Esophagus squamous epithelium (tissue), 5 donors: ENCODE measurements around the gene CARD11. TPM values are rescaled to one million over a fixed set of nuclear protein-coding genes. Genes with fewer than 3 reads are reported as not detected.

Source experiments
- DNase-seq: peaks from one replicate; lab custom pipeline; 2025; lab: John Stamatoyannopoulos, UW
- H3K27ac ChIP-seq, 4 donors: fragments of 200-600 bp; sonication (generic); one replicate each; pipeline ENCODE4 v1.5.1; 2016 to 2019; ENCODE audit warnings: mild to moderate bottlenecking in 1 of 4
- H3K27me3 ChIP-seq, 4 donors: fragments of 200-600 bp; sonication (generic); 1 replicate in 3 of 4; 2 replicates in 1 of 4; pipeline versions ENCODE4 v1.5.1 to v1.6.0; 2017 to 2021; ENCODE audit warnings: antibody characterized with exemption in 1 of 4
- H3K36me3 ChIP-seq, 3 donors: fragments of 200-600 bp; sonication (generic); one replicate each; pipeline ENCODE4 v1.5.1; 2016 to 2019
- H3K4me1 ChIP-seq, 3 donors: fragments of 200-600 bp; sonication (generic); one replicate each; pipeline ENCODE4 v1.5.1; 2017 to 2019
- H3K4me3 ChIP-seq, 4 donors: fragments of 200-600 bp; sonication (generic); 1 replicate in 3 of 4; 2 replicates in 1 of 4; pipeline ENCODE4 v1.5.1; 2016 to 2019; ENCODE audit warnings: mild to moderate bottlenecking in 2 of 4, moderate library complexity in 1 of 4
- H3K9me3 ChIP-seq, 3 donors: fragments of 200-600 bp; sonication (generic); one replicate each; pipeline ENCODE4 v1.5.1; 2016 to 2019
- CTCF ChIP-seq, 6 experiments: fragments of 450-650 bp in 4 of 6; fragments of 200-600 bp in 2 of 6; sonication (generic) in 2 of 6; IDR thresholded peaks; one replicate each; pipeline ENCODE4 v1.5.1; 2016 to 2019; ENCODE audit warnings: antibody characterized with exemption in 6 of 6, mild to moderate bottlenecking in 4 of 6, moderate library complexity in 4 of 6
- POLR2A ChIP-seq, 4 donors: fragments of 450-650 bp; IDR thresholded peaks; one replicate each; pipeline ENCODE4 v1.6.1; 2017; ENCODE audit warnings: antibody characterized with exemption in 4 of 4, mild to moderate bottlenecking in 4 of 4, moderate library complexity in 3 of 4
- WGBS, 2 donors: methylation state at CpG; one replicate each; pipeline ENCODE4 v1.1.5; 2018; 5-methylcytosine and 5-hydroxymethylcytosine counted together
- intact Hi-C: fragments of 100-400 bp; cut with DNase I; formaldehyde crosslinking; loops from one replicate; pipeline ENCODE4 v1.15.0; 2022
- total RNA-seq, 4 donors: library from RNA; depleted of rRNA; stranded (reverse); fragments of >200 nt; gene quantifications; one replicate each; pipeline ENCODE4 v1.1.0, GENCODE V29; 2016
- donor health status: DM: yes; HTN: yes; CAD: no.

CARD11 gene
- total RNA-seq, 4 donors from 2014 or later, result 0.92 to 2.6 (median 1.6) TPM

GRCh38 chr7:3056234-3057065 is 12.8 kb upstream of the CARD11 start:
- H3K27me3 ChIP-seq, result peaks cover 0 to 47% (median 0%) of the 10 kb centered on the region in 4 donors
- no peak for DNase-seq
- H3K27ac ChIP-seq, result no peak overlapping the region
- TF ChIP-seq POLR2A (IDR thresholded peaks at IDR 0.05), result no peak
- no peak for TF ChIP-seq CTCF (IDR thresholded peaks at IDR 0.05)
- 64 to 79% methylated on average over 24 of the region's 24 CpGs for WGBS, 2 donors
- no peaks in the 10 kb centered on the region for H3K36me3 ChIP-seq
- H3K9me3 ChIP-seq, result peaks cover 0 to 7% (median 0%) of the 10 kb centered on the region in 3 donors
- intact Hi-C loops, result no loop called here
- H3K4me3 ChIP-seq, result no peak overlapping the region
- no peaks in the 10 kb centered on the region for H3K4me1 ChIP-seq

GRCh38 chr7:3055626-3056025 is 12.0 kb upstream of the CARD11 start:
- WGBS, 2 donors, result 57 to 60% methylated on average over 4 to 6 of the region's 6 CpGs
- intact Hi-C loops, result no loop called here

GRCh38 chr7:3042861-3043489 is 692 bp downstream of the CARD11 start:
- intact Hi-C loops, result no loop called here
- 17 to 28% methylated on average over 10 to 13 of the region's 17 CpGs for WGBS, 2 donors
- Histone ChIP-seq H3K36me3 (no peaks in the 10 kb centered on the region), H3K4me1 (peaks cover 0 to 13% (median 5%) of the 10 kb centered on the region in 3 donors), H3K27me3 (peaks cover 0 to 32% (median 0%) of the 10 kb centered on the region in 4 donors), H3K9me3 (no peaks in the 10 kb centered on the region), H3K4me3 (peak overlapping the region; percentile 11 to 58 (median 36)), H3K27ac (peak overlapping the region in 3 of 4 donors; percentile 21 to 75 (median 53))
- no peak for TF ChIP-seq POLR2A (IDR thresholded peaks at IDR 0.05)
- TF ChIP-seq CTCF (IDR thresholded peaks at IDR 0.05), result no peak
- peak; percentile 14 for DNase-seq

More at GRCh38 chr7:3055626-3056025, 12.0 kb upstream of the CARD11 start:
- no peaks in the 10 kb centered on the region for H3K36me3 ChIP-seq
- H3K27ac ChIP-seq, result no peak overlapping the region
- no peak overlapping the region for H3K4me3 ChIP-seq
- TF ChIP-seq CTCF (IDR thresholded peaks at IDR 0.05) (no peak), POLR2A (IDR thresholded peaks at IDR 0.05) (no peak)
- peaks cover 0 to 7% (median 0%) of the 10 kb centered on the region in 3 donors for H3K9me3 ChIP-seq
- DNase-seq, result no peak
- H3K27me3 ChIP-seq, result peaks cover 0 to 47% (median 0%) of the 10 kb centered on the region in 4 donors
- no peaks in the 10 kb centered on the region for H3K4me1 ChIP-seq

GRCh38 chr7:3041986-3042675 is 1.5 kb downstream of the CARD11 start:
- Histone ChIP-seq H3K4me3 (no peak overlapping the region), H3K36me3 (no peaks in the 10 kb centered on the region), H3K27me3 (peaks cover 0 to 32% (median 0%) of the 10 kb centered on the region in 4 donors), H3K4me1 (peaks cover 0 to 13% (median 5%) of the 10 kb centered on the region in 3 donors), H3K9me3 (no peaks in the 10 kb centered on the region), H3K27ac (no peak overlapping the region)
- DNase-seq, result no peak
- intact Hi-C loops, result no loop called here
- TF ChIP-seq CTCF (IDR thresholded peaks at IDR 0.05) (no peak), POLR2A (IDR thresholded peaks at IDR 0.05) (no peak)
- WGBS, 2 donors, result 81% methylated on average over 15 to 27 of the region's 27 CpGs
